HG02623 (cell line): ENCODE data around the gene PDIA5.

Source experiments
- ATAC-seq: cut with Tn5 transposase; IDR thresholded peaks from one replicate; pipeline ENCODE4 v1.9.1; 2021; ENCODE audit warnings: moderate library complexity; ENCODE audit not compliant: unreplicated experiment

Gene PDIA5

DNA sequence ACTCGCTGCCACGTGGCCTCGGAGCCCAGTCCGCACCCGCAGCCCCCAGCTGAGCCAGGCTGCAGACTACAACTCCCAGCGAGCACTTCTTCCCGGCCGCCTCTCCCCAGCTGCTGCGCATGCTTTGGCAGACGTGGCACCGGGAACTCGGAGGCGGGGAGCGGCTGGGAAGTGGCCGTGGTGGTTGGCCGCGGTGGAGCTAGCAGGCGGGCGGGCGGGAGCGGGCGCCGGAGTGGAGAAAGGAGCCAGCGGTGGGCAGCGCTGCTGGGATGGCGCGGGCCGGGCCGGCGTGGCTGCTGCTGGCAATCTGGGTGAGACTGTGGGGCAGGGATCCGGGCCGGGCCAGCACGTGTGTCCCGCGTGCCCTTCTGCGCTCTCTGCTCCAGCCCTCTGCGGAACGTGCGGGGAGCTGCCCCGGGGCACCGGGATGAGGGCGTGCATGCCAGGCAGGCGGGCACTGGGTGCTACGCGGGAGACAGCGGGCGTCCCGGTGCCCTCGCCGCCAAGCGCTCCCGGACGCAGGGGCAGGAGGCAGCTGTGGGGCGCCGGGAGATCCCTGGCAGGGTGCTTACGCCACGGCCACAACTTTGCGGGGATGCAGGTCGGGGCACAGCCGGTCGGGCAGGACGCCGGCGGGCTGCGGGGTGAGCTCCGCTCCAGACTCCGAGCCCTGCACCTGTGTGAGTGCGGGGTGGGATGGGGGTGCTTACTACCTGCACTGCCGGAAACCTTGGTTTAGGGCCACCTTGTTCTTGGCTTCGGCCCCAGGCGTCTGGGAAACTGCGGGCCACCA lies at the start of gene PDIA5:
PDIA5 (plus strand) TSS at position 130 of the 793 bp plus-strand sequence; CDS start at position 270, 140 bp downstream.
- peak; percentile 78 for ATAC-seq

DNA sequence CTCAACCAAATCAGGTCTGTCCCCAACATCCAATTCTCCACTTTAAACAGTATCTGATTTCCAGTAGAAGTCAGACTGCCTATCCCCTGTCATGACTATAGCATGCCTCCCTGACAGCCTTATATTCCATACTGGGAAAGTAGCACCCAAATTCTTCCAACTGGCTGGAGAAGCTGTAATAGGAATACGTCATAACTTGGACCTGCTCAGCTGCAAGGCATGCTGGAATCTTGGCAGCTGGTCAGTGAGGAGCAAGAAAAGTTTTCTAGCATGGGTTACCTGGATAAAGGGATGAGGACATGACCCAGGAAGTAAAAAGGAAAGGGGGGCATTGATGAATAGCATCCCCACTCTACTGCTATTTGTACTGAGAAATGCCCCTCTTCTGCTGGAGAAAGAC lies 48.1 kb upstream of the PDIA5 start:
- no peak for ATAC-seq

DNA sequence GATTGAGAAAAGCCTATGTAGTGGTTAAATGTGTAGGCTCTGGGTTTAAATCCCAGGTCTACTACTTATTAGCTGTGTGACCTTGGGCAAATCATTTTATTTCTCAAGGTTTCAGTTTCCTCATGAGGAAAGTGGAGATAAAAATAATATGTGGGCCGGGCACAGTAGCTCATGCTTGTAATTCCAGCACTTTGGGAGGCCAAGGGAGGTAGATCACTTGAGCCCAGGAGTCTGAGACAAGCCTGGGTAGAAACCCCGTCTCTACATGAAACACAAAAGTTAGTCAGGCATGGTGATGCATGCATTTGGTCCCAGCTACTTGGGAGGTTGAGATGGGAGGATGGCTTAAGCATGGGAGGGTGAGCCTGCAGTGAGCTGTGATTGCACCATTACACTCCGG lies 47.7 kb upstream of the PDIA5 start:
- ATAC-seq = no peak

DNA sequence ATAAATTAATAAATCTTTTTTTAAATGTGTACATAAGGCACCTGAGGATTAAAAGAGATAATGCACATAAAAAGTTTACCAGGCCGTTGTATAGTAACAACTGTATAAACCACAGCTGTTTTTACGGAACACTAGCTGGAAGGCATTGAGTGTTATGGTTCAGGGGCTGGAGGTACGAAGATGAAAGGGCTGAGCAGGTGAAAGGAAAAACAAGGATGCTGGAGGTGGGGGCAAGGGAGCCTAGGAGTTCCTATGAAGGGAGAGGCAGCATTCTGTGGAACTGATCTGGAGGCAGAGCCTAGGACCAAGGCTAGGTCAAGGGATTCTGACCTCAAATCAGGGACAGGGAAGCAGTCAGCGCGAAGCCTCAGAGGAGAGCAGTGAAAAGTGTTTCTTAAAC lies 47.2 kb upstream of the PDIA5 start:
- ATAC-seq = no peak

DNA sequence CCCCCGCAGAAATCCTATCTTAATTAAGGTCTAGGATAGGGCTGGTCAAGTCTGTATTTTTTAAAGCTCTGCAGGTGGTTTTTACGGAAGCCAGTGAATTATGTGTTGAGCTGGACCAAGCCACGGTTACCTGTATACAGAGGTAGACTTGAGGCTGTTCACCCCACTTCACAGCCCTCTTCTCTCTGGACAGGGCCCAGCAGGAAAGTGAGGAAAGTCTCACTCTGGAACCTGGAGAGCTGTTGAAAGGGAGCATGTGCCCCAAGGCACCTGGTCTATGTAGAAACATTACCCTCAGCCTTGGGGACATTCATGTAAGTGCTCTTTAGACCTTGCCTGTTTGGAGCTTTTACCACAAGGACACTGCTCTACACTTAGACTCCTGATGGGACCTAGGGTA lies 46.1 kb upstream of the PDIA5 start:
- no peak for ATAC-seq

DNA sequence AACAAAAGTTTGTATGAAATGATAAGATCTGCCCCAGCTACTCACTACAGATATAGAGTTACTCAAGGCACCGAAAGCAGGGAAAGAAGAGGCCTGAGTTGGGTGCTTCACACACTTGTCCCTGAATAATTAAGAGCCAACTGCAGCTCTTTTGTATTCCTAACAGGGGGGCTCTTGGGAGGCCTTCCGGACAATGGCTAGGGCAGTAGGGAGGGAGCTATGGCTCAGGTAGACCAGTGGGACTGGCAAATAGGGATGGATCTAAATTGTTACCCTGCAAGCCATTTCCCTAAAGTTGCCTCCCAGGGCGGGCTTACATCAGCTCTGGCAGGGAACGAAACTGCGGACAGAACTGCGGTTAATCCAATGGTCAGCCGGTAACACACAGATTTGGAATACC lies 45.4 kb upstream of the PDIA5 start:
- ATAC-seq = no peak

DNA sequence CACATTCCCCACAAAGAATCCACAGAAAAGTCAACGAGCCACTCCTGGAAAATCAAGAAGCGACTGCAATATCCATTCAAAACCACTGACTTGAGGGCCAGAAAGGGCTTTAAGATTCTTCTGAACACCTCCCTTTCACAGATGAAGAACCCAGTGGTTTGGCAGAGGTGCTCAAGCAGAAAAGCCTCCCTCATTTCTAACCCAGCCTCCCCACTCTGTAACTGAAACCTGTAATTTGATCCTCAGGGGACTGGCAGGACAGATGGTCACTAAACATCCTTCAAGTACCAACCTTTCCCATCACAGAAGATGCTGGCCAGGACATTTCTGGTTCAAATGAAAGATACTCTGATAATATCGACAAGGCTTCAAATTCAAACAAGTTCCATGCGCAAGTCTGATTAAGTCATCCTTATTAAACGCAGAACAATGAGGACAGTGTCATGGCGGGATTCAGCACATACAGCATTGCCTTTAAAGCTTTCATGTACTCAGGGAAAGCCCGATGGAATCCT lies 44.8 kb upstream of the PDIA5 start:
- ATAC-seq = no peak

- ATAC-seq = no peak
Measured at GRCh38 chr3:123024056-123024455, 42.8 kb upstream of the PDIA5 start.

DNA sequence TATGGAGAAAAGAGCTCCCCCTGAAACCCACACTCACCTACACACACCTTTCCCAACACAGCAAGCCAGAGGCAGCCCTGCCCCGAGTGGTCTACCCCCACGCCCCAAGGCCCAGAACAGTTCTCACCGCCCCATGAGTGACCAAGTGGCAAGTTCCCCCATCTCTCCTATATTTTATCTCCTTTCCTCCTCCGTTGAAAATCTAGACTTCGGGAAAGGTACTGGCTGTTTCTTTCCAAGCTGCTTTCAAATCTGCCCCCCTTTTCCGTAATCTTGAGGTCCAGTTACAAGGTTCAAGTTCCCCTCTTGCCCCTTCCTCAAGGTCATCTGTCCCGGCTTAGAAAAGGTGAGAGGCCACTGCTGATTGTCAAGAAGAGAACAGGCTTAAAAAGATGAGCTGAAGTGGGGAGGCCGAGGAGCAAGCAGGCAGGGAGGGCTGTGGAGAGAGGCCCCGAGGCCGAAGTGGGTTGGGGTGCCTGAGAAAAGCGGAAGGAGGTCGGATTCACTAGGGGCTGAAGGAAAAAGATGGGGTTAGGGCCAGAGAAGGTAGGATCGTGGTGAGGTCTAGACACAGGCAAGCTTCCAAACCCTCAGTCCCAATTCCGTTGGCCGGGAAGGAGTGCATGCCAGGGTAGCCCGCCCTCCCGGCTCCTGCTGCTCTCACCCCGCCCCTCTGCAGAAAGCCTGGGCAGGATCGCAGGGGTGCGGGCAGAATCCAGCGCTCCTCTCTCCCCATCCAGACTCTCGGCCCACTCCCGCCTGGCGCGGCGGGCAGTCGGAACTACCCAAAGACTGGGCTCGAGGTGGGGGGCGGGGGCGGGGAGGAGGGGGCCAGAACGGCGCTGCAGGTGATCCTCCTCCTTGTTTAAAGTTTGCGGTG lies 40.9 kb upstream of the PDIA5 start:
- ATAC-seq = no peak

DNA sequence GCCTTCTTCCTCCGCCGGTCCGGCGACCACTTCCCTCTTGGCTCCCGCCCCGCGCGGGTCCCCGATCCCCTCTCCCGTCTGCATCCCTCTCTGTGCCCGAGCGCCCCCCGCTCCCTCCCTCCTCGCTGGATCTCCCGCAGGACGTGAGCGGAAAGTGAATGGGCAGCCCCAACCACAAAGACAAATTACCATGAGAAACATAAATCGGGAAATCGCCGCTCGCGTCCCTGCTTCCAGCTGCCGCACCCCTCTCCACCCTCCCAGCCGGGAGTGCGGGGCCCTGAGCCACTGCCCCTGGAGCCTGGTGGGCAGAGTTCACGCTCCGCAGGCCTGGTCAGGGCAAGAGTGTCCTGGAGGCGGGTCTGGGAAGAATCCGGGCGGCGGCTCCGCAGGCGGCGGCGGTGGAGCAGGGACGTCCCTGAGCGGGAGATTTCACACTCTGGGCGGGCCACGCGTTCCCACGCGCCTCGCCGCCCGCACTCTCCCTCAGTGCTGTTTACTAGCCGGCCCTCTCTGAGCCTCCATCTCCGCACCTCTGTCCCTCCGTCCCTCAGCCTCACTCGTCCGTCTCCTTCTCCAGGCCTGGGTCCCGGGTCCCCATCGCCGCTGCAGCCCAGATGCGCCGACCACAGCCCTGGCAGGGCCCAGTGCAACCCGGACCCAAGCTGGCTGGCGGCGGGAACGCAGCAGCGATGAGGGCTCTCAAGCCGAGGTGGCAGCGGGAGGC lies 40.1 kb upstream of the PDIA5 start:
- no peak for ATAC-seq

DNA sequence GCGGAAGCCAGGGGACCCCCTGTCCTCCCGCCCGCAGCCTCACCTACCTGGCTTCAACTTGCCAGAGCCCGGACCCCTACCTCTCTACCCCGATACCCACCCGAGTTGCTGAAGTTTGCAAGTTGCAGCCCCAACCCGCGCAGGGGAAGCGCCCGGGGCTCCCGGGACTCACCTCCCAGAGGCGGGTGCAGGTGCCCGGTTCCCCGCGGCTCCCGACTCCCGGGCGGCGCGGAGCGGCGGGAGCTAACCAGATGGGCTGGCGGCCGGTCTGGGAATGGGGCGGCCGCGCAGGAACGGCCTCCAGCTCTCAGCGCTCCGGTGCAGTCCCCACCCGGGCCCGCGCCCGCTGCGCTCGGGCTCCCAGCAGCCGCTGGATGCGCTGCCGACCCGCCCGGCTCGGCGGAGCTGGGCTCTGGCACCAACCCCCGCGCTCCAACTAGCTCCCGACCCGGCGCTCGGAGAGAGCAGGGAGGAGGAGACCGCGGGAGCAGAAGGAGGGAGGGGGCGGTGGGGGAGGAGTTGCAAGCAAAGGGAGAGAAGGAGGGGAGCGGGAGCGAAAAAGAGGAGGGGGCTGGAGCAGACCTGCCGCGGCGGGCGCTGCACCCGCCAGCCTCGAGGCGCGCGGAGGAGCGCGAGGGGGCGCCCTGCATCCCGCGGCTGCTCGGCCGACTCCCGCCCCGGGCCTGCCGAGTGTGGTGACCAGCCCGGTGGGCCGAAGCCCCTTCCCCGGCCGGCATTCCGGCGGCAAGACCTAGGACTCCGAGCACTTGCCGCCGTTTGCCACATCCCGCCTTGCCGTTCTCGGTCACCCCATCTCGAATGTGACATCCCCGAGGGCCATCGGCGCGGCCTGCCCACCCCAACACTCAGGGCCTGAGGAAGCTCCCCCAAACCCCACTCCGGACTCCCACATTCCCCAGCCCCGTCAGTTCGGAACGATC lies 39.3 kb upstream of the PDIA5 start, which contains the start of gene SEMA5B:
SEMA5B (minus strand) TSS at position 472 of the 941 bp plus-strand sequence. CDS start 66,500 bp downstream, outside the sequence.
- ATAC-seq = no peak

DNA sequence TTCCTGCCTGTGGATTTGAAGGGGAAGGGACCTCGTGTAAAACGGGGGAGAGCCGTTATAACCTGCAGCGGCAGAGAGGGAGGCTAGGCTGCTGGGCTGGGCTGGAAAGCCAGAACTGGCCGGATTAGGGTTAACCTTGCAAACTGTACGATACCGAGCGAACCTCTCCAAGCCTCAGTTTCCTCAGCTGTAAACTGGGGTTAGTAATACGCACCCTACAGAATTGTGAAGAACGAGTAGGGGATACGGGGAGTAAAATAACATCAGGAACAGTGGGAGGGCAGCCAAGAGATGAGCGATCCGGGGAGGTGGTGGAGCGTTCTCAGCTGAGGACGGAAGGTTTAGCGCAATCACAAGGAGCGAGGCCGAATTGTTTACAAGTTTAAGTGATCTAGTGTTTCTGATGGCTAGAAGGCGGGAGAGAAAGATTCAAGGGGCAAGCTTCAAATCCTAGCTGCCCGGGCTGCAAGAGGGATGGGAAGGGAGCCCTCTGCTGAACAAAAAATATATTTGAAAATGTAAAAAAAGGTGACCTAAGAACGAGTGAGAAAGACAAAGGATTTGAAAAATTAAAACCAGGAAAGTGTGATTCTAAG lies 38.5 kb upstream of the PDIA5 start:
- no peak for ATAC-seq

DNA sequence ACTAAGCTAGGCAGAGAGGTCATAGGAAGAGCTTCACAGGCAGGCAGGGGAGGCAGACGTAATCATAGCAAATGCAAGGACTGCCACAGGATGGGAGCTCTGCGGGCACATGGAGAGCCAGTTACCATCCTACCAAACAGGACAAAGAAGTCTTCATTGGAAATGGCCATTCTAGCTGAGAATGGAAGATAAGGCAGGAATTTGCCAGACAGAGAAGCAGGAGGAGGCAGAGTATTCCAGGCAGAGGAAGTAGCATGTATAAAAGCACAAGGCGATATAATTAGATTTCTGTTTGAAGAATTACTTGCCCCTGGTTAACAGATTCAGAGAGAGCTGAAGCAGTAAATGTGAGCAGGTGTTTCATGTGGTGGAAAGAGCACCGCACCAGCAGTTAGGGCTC lies 35.8 kb upstream of the PDIA5 start:
- ATAC-seq = no peak

DNA sequence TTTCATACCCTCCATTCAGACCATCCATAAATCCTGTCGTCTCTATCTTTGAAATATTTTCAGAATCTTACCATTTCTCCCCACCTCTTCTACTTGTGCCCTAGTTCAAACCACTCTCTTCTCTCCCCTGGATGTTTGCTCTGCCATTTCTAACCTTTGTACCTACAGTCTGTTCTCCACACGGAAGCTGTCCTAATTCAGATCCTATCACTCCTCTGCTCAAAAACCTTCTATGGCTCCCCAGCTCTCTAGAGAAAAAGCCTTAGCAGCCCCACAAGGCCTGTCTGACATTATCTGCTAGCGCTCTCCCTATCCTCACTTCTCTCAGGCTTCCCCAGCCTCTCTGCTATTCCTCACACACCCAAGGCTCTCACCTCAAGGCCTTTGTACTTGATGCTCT lies 34.8 kb upstream of the PDIA5 start:
- ATAC-seq = no peak

- no peak for ATAC-seq
Measured at GRCh38 chr3:123034120-123034519, 32.7 kb upstream of the PDIA5 start.

- ATAC-seq = no peak
Measured at GRCh38 chr3:123034996-123035395, 31.8 kb upstream of the PDIA5 start.

DNA sequence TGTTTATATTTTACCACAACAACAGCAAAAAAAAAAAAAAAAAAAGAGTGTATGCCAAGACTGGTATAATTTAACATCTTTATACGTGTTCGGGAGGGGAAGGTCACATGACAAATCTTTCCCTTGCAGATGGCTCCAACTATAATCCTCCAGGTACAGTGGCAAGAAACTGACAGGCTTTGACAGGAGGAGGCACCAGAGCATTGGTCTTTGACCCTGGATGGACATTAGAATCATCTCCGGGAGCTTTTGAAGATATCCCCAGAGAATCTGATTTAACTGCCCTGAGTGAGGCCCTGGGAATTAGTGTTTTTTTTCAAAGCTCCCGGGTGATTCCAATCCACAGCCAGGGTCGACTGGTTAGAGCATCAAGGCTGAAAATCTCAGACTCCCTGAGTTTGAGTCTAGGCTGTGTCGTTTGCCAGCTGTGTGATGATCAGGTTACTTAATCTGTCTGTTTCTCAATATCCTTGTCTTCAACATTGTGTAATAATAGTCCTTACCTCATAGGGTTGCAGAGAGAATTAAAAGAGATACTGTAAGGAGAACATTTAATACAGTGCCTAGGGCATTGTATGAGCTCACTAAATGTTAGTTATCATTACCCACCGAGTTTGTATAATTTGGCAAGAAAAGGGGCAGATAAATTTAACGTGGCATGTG lies 30.3 kb upstream of the PDIA5 start:
- no peak for ATAC-seq

DNA sequence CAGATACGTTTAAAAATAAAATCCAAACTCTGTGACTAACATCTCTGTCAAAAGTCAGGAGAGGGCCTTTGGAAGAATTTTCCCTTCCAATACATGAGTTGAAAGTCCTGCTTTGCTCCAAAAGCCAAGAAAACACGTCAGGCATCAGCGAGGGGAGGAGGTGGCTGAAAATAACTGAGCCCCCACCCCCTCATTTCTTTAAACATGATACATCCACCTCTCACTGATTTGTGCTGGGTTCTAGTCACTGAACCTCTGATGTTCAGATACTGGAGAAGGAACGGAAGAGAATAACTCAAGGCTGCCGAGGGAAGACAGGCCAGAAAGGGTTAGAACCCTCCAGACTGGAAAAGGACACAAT lies 29.8 kb upstream of the PDIA5 start:
- no peak for ATAC-seq

GRCh38 chr3:123038751-123039150 lies 28.1 kb upstream of the PDIA5 start:
- ATAC-seq = no peak
